RWPE1 (cell line): Measurements from ENCODE around the gene RNF220.
"Not testable (repeated sequence)": the region's sequence is repeated elsewhere in the genome, so short reads cannot be mapped to it uniquely, and the experiment has no call there.

Experiments used
- CTCF ChIA-PET: fragments of 350-600 bp; sonication (Branson Sonifier 250); formaldehyde crosslinking; extraction: SDS; loops from one replicate; lab custom pipeline; 2021; lab: Yijun Ruan, JAX
- POLR2A ChIA-PET: fragments of 400-600 bp; formaldehyde crosslinking; extraction: SDS; loops from one replicate; lab custom pipeline; 2020; ENCODE audit warnings: antibody characterized with exemption; ENCODE audit not compliant: low non-redundant PET; lab: Yijun Ruan, JAX
- DNase-seq: peaks from one replicate; pipeline ENCODE4 v3.0.0; 2012; ENCODE audit warnings: low spot score
- H3K27ac ChIP-seq: fragments of 450-650 bp; 2 replicates; pipeline ENCODE4 v1.5.1; 2017
- TF ChIP-seq, protein P1 (sequence below): fragments of 450-650 bp; conservative IDR thresholded peaks from 2 replicates; pipeline ENCODE4 v1.5.1; 2017; ENCODE audit warnings: low read depth, mild to moderate bottlenecking

Gene RNF220

DNA sequence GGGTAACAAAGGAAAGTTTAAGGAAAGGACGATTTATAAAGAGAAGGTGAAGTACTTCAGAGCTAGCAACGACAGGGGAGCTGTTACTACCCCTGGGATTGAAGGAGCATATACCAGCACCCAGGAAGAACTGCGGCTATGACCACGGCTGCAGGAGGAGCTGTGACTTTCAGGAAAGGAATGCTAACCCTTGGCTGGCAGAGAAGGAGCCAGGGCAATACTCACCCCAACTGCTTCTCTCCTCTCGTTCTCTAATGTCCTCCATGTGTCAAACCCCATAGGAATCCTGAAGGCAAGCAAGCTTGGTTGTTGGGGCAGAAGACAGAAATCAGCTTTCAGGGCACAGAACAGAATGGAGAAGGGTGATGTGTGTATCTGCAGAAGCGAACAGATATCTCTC, 148.7 kb downstream of the RNF220 start:
- CTCF ChIA-PET = interaction anchor here (1.3 kb wide), 1 partner anchor 9 kb away, joined by 3 read pairs; no protein-coding TSS in a partner anchor
- peak; percentile 85 for DNase-seq
- POLR2A ChIA-PET = no interaction called here

DNA sequence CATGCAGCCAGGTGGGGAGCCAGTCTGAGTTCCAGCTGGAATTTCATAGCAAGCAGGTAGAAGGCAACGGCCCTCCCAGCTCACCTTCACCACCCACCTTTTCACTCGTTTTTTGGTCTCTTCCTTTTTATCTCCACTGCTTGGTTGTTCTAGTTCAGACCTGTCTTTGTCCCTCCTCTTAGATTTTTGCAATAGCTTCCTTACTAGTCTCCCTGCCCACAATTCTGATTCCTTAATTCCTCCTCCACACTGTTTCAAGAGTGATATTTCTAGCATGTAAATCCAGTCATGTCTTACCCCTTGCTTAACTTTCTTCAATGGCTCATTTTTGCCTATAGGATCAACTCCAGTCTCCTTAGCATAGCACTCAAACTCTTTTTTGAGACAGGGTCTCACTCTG, 149.7 kb downstream of the RNF220 start:
- POLR2A ChIA-PET = no interaction called here

More for the DNA sequence above, 148.7 kb downstream of the RNF220 start:
- TF ChIP-seq, protein P1, sequence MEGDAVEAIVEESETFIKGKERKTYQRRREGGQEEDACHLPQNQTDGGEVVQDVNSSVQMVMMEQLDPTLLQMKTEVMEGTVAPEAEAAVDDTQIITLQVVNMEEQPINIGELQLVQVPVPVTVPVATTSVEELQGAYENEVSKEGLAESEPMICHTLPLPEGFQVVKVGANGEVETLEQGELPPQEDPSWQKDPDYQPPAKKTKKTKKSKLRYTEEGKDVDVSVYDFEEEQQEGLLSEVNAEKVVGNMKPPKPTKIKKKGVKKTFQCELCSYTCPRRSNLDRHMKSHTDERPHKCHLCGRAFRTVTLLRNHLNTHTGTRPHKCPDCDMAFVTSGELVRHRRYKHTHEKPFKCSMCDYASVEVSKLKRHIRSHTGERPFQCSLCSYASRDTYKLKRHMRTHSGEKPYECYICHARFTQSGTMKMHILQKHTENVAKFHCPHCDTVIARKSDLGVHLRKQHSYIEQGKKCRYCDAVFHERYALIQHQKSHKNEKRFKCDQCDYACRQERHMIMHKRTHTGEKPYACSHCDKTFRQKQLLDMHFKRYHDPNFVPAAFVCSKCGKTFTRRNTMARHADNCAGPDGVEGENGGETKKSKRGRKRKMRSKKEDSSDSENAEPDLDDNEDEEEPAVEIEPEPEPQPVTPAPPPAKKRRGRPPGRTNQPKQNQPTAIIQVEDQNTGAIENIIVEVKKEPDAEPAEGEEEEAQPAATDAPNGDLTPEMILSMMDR = no peak
- peak overlapping the region; percentile 61; the same call in 1 of the 2 replicates for H3K27ac ChIP-seq

DNA sequence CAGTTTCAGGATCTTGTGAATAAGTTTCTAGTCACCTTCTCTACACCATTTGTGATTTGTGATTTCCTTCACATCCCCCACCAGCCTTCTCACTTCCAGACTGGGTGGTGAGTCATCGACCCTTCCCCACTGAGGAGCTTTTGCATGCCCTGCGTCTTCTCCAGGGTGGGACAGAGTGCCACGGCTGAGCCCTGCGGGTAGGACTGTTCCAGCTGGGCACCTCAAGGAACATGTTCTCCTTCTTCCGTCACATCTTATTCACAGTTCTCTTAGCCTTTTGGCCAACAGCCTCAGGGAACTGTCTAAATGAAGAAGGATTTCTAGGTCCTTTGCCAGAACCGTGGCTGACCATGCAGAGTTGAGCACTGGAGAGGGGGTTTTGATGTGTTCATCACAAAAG, 152.7 kb downstream of the RNF220 start:
- CTCF ChIA-PET = interaction anchor here (0.9 kb wide), 1 partner anchor 37 kb away, joined by 3 read pairs; no protein-coding TSS in a partner anchor
- DNase-seq = peak; percentile 61
- TF ChIP-seq, protein P1 = no peak
- POLR2A ChIA-PET = no interaction called here
- H3K27ac ChIP-seq = peak overlapping the region; percentile 51; the same call in 1 of the 2 replicates

More for the DNA sequence above, 149.7 kb downstream of the RNF220 start:
- H3K27ac ChIP-seq = peak overlapping the region; percentile 61
- TF ChIP-seq, protein P1 = no peak
- DNase-seq = peak; percentile 63
- CTCF ChIA-PET = interaction anchor here (0.6 to 1.3 kb wide), 2 partner anchors 8 to 1129 kb away, joined by 3 read pairs; no protein-coding TSS in a partner anchor

DNA sequence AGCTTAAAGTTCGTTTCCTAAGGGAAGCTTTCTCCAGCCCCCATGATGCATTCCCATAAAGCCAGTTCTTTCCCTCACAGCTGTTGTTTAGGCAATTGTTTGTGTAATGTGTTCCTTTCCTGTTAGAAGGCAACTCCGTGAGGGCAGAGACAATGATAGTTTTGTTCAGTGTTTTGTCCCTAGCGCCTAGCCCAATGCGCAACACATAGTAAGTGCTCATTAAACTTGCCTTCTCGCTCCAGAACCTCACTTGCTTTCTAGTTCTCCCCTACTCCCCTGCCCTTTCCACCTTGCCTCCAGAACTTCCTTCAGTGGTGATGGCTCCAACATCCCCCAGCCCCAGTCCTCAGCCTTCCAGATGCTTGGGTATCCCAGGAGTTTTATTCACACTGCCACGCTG, 153.8 kb downstream of the RNF220 start:
- ChIA-PET CTCF (interaction anchor here (0.6 to 1.3 kb wide), 3 partner anchors 13 to 36 kb away, joined by 3 to 4 read pairs (median 3); no protein-coding TSS in a partner anchor), POLR2A (no interaction called here)
- H3K27ac ChIP-seq = no peak overlapping the region
- TF ChIP-seq, protein P1 = no peak
- no peak for DNase-seq

DNA sequence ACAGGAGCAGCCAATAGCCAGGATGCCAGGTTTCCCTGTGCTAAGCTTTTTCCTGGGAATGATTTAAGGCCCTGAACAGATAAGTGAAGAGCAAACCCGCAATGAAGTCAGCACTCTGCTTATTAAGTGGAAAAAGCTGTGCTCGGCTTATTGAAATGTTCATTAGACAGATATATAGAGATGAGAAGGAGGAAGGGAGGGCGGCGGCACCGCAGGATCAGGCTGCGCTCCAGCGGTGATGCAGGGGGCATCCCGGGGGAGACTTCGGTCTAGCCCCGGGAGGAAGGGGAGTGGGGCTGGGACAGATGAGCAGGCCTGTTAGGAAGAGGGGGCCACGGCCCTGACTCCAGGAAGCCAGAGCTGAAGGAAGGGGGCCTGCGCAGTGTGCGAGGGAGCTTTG, 154.3 kb downstream of the RNF220 start:
- TF ChIP-seq, protein P1 = no peak
- no peak for DNase-seq
- POLR2A ChIA-PET = no interaction called here
- no peak overlapping the region for H3K27ac ChIP-seq
- CTCF ChIA-PET = interaction anchor here (1.0 to 1.3 kb wide), 2 partner anchors 12 to 35 kb away, joined by 3 to 4 read pairs; no protein-coding TSS in a partner anchor

DNA sequence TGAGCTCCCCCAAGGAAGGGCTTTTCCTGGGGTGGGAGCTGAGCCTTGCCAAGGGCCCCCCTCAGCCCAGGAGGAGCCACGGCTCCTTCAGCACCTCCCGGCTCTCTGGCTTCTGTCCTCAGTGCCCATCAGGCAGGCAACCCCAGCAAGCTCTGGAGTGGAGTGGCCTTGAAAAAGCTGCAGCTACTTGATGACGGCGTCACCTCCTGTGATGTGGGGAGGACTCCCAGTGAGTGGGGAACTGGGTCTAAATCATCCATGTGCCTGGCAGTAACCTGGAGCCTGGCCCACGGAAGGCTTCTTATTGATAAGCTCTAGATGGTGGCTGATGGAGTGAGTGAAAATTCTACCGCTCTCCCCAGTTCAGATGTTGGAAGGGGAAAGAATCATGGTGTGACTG, 154.9 kb downstream of the RNF220 start:
- no peak for DNase-seq
- H3K27ac ChIP-seq = no peak overlapping the region
- POLR2A ChIA-PET = no interaction called here
- CTCF ChIA-PET = interaction anchor here (0.7 to 1.3 kb wide), 3 partner anchors 12 to 342 kb away, joined by 3 to 4 read pairs (median 3); no protein-coding TSS in a partner anchor
- TF ChIP-seq, protein P1 = no peak

DNA sequence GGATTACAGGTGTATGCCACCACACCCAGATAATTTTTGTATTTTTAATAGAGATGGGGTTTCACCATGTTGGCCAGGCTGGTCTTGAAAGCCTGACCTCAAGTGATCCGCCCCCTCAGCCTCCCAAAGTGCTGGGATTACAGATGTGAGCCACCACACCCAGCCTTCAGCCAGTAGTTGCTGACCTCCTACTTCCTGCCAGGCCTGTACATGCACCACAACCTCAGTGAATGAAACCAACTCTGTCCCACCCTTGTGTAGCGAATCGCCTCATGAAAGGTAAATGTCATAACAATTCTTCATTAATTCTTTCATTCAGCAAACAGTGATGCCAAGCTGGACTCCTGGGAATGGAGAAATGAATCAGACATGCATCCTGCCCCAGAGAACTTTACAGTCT, 155.6 kb downstream of the RNF220 start:
- CTCF ChIA-PET, DNase-seq, H3K27ac ChIP-seq, POLR2A ChIA-PET: not testable (repeated sequence)
